VCaP (cell line): ENCODE measurements around the gene DGKH.
A peak's percentile ranks its signal among the peaks of the same experiment; 100 is the strongest.

Source experiments
- H3K27ac ChIP-seq: fragments of 450-650 bp; 2 replicates; pipeline ENCODE4 v1.5.1; 2017
- CTCF ChIP-seq: fragments of 450-650 bp; conservative IDR thresholded peaks from 2 replicates; pipeline ENCODE4 v1.5.1; 2017; ENCODE audit warnings: mild to moderate bottlenecking, moderate library complexity

The DGKH gene

DNA sequence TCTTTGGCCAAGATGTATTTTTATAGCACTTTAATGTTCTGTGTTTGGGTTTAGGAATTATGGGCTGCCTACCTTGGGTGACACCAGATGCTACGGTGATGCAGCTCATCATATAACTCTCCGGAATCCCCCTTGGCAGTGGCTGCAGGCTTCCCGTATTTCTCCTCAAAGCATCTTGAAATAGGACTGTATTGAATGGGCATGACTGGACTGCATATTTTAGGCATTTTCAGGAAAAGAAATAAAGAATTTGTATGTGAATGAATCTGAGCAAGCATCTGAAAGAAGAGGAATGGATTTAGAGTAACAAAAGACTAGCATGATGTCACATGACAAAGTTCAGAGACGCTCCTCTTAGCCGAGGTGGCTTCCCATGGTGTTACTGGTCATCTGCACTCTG is 70.6 kb downstream of the DGKH start:
- no peak overlapping the region for H3K27ac ChIP-seq
- no peak for TF ChIP-seq CTCF

- H3K27ac ChIP-seq: no peak overlapping the region
- no peak for TF ChIP-seq CTCF
These were observed 71.4 kb downstream of the DGKH start for GRCh38 chr13:42119875-42120274.

GRCh38 chr13:42123600-42123999 is 75.2 kb downstream of the DGKH start:
- no peak for TF ChIP-seq CTCF
- H3K27ac ChIP-seq: no peak overlapping the region

DNA sequence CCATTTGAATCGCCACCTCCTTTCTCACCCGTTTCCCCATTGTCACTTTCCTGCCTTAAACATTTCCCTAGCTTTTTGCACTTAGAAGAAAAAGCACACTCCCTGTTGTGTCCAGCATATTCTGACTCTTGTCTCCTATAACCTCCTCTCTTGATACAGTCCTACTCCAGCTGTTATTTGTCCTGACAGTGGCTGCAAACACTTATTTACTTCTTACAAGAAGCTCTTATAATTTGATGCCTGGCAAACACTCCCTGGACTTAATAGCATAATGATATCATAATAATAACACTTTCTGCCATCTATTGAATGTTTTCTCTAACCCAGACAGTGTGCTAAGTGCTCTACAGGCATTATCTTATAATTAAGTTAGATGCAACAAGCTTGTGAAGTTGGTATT is 76.6 kb downstream of the DGKH start:
- no peak overlapping the region for H3K27ac ChIP-seq
- no peak for TF ChIP-seq CTCF

GRCh38 chr13:42127047-42127446 is 78.6 kb downstream of the DGKH start:
- TF ChIP-seq CTCF: no peak

GRCh38 chr13:42129033-42129432 is 80.6 kb downstream of the DGKH start:
- TF ChIP-seq CTCF: no peak
- H3K27ac ChIP-seq: no peak overlapping the region

More at GRCh38 chr13:42127047-42127446, 78.6 kb downstream of the DGKH start:
- no peak overlapping the region for H3K27ac ChIP-seq

GRCh38 chr13:42136518-42136917 is 88.1 kb downstream of the DGKH start:
- H3K27ac ChIP-seq: peak overlapping the region; percentile 40; the same call in 1 of the 2 replicates
- no peak for TF ChIP-seq CTCF
